GM12878 (cell line): ENCODE results near the gene SPA17. TPM values are rescaled to one million over a fixed set of nuclear protein-coding genes. Genes with fewer than 3 reads are reported as not detected.
A peak's percentile ranks its signal among the peaks of the same experiment; 100 is the strongest.

Experiments used
- ASH2L ChIP-seq: fragments of 300-600, 200-600 bp; sonication (generic); IDR thresholded peaks from 2 replicates; pipeline ENCODE4 v1.6.1; 2017; ENCODE audit warnings: low read depth, mild to moderate bottlenecking, borderline replicate concordance
- BACH1 ChIP-seq: fragments of 450-650 bp; IDR thresholded peaks from 2 replicates; pipeline ENCODE4 v1.6.1; 2017; ENCODE audit warnings: mild to moderate bottlenecking, borderline replicate concordance
- BCL11A ChIP-seq: IDR thresholded peaks from 2 replicates; pipeline ENCODE4 v1.6.1; 2011; ENCODE audit warnings: low read depth, low read length
- CREM ChIP-seq: IDR thresholded peaks from 2 replicates; pipeline ENCODE4 v1.6.1; 2014; ENCODE audit warnings: antibody characterized with exemption, low read depth
- CUX1 ChIP-seq: IDR thresholded peaks from 2 replicates; pipeline ENCODE4 v1.6.1; 2012; ENCODE audit warnings: improper control_type of control experiment, low read depth, low read length; ENCODE audit not compliant: insufficient replicate concordance
- EP300 ChIP-seq, 2 experiments: fragments of 150-350 bp in 1 of 2; IDR thresholded peaks; 2 replicates each; pipeline ENCODE4 v1.6.1; 2011 to 2012; ENCODE audit warnings: low read depth in 2 of 2, low read length in 2 of 2, borderline replicate concordance in 1 of 2, improper control_type of control experiment in 1 of 2, inconsistent platforms in 1 of 2; ENCODE audit not compliant: control insufficient read depth in 1 of 2
- HDGF ChIP-seq: fragments of 450-650 bp; IDR thresholded peaks from 2 replicates; pipeline ENCODE4 v1.6.1; 2016; ENCODE audit warnings: antibody characterized with exemption
- IKZF1 ChIP-seq: fragments of 450-650 bp; conservative IDR thresholded peaks from 2 replicates; pipeline ENCODE4 v1.6.1; 2017; ENCODE audit warnings: antibody characterized with exemption, mild to moderate bottlenecking
- IRF4 ChIP-seq: IDR thresholded peaks from 2 replicates; pipeline ENCODE4 v1.6.1; 2011; ENCODE audit warnings: low read depth, low read length
- MTA3 ChIP-seq: IDR thresholded peaks from 2 replicates; pipeline ENCODE4 v1.6.1; 2012; ENCODE audit warnings: low read length, inconsistent platforms, borderline replicate concordance
- MYB ChIP-seq: fragments of 150-350 bp; IDR thresholded peaks from 2 replicates; pipeline ENCODE4 v1.6.1; 2014; ENCODE audit warnings: mild to moderate bottlenecking, low read depth, low read length, borderline replicate concordance
- PAX8 ChIP-seq: fragments of 450-650 bp; IDR thresholded peaks from 2 replicates; pipeline ENCODE4 v1.6.1; 2017; ENCODE audit warnings: mild to moderate bottlenecking, moderate library complexity
- POLR2A ChIP-seq: IDR thresholded peaks from 2 replicates; pipeline ENCODE4 v1.6.1; 2011; ENCODE audit warnings: low read depth, mild to moderate bottlenecking, low read length
- RBBP5 ChIP-seq: fragments of 200-600 bp; sonication (generic); conservative IDR thresholded peaks from 2 replicates; pipeline ENCODE4 v1.6.1; 2016
- RCOR1 ChIP-seq: conservative IDR thresholded peaks from 2 replicates; pipeline ENCODE4 v1.6.1; 2012; ENCODE audit warnings: low read depth, low read length, improper control_type of control experiment
- RUNX3 ChIP-seq: IDR thresholded peaks from 2 replicates; pipeline ENCODE4 v1.6.1; 2012; ENCODE audit warnings: low read length, inconsistent platforms
- SP1 ChIP-seq: IDR thresholded peaks from one replicate; pipeline ENCODE4 v1.6.1; 2011; ENCODE audit warnings: low read depth, low read length
- SREBF2 ChIP-seq: IDR thresholded peaks from 2 replicates; pipeline ENCODE4 v1.6.1; 2012; ENCODE audit warnings: mild to moderate bottlenecking, low read length
- ZNF622 ChIP-seq: fragments of 450-650 bp; IDR thresholded peaks from 2 replicates; pipeline ENCODE4 v1.6.1; 2017; ENCODE audit warnings: mild to moderate bottlenecking, inconsistent platforms
- polyA plus RNA-seq, 11 experiments: library from polyadenylated mRNA; depleted of rRNA in 4 of 11; unstranded in 6 of 11; stranded (reverse) in 5 of 11; fragments of >200 nt; fragmentation: Nextera tagmentation in 4 of 11; fragmentation: Illumina TruSeq in 1 of 11; extraction: Ambion mirVana in 4 of 11; extraction: Trizol in 1 of 11; gene quantifications; 1 replicate in 1 of 11; 2 replicates in 10 of 11; pipeline versions ENCODE4 v1.2.1 to v1.2.3, GENCODE V29; 2011 to 2016; ENCODE audit warnings: inconsistent platforms in 2 of 11, missing spikeins in 2 of 11, low read depth in 1 of 11
- total RNA-seq, 4 experiments: library from RNA; depleted of rRNA in 3 of 4; stranded (reverse); fragments of >200 nt in 3 of 4; fragmentation: Illumina TruSeq in 1 of 4; extraction: Trizol in 1 of 4; gene quantifications; 2 replicates each; pipeline versions ENCODE4 v1.2.1 to v1.2.3, GENCODE V29; 2013 to 2021
- TF ChIP-seq, protein P1 (sequence below): fragments of 450-650 bp; IDR thresholded peaks from 2 replicates; pipeline ENCODE4 v1.6.1; 2017; ENCODE audit warnings: mild to moderate bottlenecking, low read depth, inconsistent platforms; ENCODE audit not compliant: poor library complexity, severe bottlenecking
- TF ChIP-seq, protein P2 (sequence below): fragments of 450-650 bp; IDR thresholded peaks from 2 replicates; pipeline ENCODE4 v1.6.1; 2017; ENCODE audit warnings: borderline replicate concordance
- TF ChIP-seq, protein P3 (sequence below): IDR thresholded peaks from 2 replicates; pipeline ENCODE4 v1.6.1; 2012; ENCODE audit warnings: low read depth, low read length, improper control_type of control experiment
- TF ChIP-seq, protein P4 (sequence below): IDR thresholded peaks from 2 replicates; pipeline ENCODE4 v1.6.1; 2012; ENCODE audit warnings: low read length, inconsistent platforms

The SPA17 gene
- total and polyA plus RNA-seq, 10 of the 15 experiments (the other 5 are each of a cell fraction or from before 2014, with no cell fraction given) = 2.9 to 13.2 (median 8.5) TPM

GRCh38 chr11:124717421-124717785, 43.7 kb downstream of the SPA17 start (continued):
- TF ChIP-seq, protein P1, sequence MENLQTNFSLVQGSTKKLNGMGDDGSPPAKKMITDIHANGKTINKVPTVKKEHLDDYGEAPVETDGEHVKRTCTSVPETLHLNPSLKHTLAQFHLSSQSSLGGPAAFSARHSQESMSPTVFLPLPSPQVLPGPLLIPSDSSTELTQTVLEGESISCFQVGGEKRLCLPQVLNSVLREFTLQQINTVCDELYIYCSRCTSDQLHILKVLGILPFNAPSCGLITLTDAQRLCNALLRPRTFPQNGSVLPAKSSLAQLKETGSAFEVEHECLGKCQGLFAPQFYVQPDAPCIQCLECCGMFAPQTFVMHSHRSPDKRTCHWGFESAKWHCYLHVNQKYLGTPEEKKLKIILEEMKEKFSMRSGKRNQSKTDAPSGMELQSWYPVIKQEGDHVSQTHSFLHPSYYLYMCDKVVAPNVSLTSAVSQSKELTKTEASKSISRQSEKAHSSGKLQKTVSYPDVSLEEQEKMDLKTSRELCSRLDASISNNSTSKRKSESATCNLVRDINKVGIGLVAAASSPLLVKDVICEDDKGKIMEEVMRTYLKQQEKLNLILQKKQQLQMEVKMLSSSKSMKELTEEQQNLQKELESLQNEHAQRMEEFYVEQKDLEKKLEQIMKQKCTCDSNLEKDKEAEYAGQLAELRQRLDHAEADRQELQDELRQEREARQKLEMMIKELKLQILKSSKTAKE = peak; percentile 49
- peak; percentile 12; the same call in 1 of the 2 replicates for TF ChIP-seq IKZF1
- TF ChIP-seq ZNF622 = no peak
- TF ChIP-seq POLR2A = no peak
- TF ChIP-seq CREM = no peak
- TF ChIP-seq PAX8 = no peak
- TF ChIP-seq, protein P2, sequence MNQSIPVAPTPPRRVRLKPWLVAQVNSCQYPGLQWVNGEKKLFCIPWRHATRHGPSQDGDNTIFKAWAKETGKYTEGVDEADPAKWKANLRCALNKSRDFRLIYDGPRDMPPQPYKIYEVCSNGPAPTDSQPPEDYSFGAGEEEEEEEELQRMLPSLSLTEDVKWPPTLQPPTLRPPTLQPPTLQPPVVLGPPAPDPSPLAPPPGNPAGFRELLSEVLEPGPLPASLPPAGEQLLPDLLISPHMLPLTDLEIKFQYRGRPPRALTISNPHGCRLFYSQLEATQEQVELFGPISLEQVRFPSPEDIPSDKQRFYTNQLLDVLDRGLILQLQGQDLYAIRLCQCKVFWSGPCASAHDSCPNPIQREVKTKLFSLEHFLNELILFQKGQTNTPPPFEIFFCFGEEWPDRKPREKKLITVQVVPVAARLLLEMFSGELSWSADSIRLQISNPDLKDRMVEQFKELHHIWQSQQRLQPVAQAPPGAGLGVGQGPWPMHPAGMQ = no peak
- TF ChIP-seq HDGF = no peak
- no peak for TF ChIP-seq MYB
- TF ChIP-seq RCOR1 = no peak
- no peak for TF ChIP-seq SP1
- TF ChIP-seq, protein P3, sequence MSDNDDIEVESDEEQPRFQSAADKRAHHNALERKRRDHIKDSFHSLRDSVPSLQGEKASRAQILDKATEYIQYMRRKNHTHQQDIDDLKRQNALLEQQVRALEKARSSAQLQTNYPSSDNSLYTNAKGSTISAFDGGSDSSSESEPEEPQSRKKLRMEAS = no peak
- TF ChIP-seq RBBP5 = no peak
- no peak for TF ChIP-seq CUX1
- TF ChIP-seq ASH2L = no peak
- no peak for TF ChIP-seq BACH1
- no peak for TF ChIP-seq SREBF2
- no peak for TF ChIP-seq MTA3
- TF ChIP-seq BCL11A = peak; percentile 42; the same call in 1 of the 2 replicates
- TF ChIP-seq RUNX3 = peak; percentile 47; the same call in 1 of the 2 replicates
- peak; percentile 69; the same call in 1 of the 2 replicates for TF ChIP-seq IRF4
- peak in 1 of 2 experiments; percentile 68; a peak in 1 of 4 replicates for TF ChIP-seq EP300 (IDR thresholded peaks at IDR 0.05; ENCODE audit: borderline replicate concordance in 1 of 2, control insufficient read depth in 1 of 2, low read depth in 2 of 2, low read length in 2 of 2)
- TF ChIP-seq, protein P4, sequence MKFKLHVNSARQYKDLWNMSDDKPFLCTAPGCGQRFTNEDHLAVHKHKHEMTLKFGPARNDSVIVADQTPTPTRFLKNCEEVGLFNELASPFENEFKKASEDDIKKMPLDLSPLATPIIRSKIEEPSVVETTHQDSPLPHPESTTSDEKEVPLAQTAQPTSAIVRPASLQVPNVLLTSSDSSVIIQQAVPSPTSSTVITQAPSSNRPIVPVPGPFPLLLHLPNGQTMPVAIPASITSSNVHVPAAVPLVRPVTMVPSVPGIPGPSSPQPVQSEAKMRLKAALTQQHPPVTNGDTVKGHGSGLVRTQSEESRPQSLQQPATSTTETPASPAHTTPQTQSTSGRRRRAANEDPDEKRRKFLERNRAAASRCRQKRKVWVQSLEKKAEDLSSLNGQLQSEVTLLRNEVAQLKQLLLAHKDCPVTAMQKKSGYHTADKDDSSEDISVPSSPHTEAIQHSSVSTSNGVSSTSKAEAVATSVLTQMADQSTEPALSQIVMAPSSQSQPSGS = no peak
